GM19467 (cell line): ENCODE results near the gene MEAK7.

Source experiments
- ATAC-seq: cut with Tn5 transposase; IDR thresholded peaks from one replicate; pipeline ENCODE4 v1.9.1; 2021; ENCODE audit warnings: mild to moderate bottlenecking, moderate library complexity; ENCODE audit not compliant: unreplicated experiment

Gene MEAK7

DNA sequence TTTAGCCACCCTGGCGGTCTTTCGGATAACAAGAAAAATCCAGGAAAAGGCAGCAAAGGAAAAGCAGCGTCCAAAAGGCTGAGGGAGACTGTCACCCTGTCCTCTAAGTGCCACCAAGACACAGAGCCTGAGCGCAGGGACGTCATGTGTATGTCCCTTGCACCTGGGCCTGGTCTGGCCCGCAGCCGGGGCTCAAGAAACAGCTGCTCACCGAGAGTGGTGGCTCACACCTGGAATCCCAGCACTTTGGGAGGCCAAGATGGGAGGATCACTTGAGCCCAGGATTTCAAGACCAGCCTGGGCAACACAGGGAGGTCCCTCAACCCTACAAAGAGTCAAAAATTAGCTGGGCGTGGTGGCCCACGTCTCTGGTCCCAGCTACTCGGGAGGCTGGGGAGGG is 9.2 kb upstream of the MEAK7 start:
- no peak for ATAC-seq

DNA sequence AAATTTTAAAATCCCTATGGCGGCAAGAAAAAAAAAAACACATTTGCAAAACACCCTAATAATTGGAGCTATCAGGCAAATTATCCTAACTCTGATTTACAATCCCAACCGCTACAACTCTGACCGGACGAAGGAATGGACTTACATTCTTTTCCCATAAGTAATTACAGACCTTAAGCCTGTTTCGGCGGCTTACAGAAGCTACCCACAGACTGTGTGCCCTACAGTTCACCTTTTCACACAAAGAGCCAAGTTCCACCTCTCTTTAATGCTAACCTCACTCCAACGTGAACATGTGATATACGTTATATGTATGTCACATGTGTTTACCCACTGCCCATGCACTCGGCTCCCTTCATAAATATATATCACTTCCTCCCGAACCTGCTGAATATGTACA is 8.7 kb upstream of the MEAK7 start:
- ATAC-seq: no peak

DNA sequence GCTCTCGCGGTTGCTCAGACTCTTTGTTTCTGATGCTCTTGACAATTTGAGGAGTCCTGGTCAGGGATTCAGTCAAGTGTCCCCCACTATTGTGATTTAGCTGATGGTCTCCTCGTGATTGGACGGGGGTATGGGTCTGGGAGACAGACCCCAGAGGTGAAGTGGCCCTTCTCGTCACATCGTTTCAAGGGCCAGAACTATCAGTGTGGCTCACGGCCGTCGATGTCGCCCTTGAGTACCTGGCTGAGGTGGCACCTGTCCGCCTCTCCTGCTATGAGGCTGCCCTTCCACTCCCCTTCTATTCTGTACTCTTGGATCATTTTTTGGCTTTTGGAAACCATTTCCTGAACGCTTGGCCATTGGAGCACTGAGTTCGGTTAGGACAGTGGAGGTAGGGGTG is 7.4 kb upstream of the MEAK7 start:
- ATAC-seq: no peak

DNA sequence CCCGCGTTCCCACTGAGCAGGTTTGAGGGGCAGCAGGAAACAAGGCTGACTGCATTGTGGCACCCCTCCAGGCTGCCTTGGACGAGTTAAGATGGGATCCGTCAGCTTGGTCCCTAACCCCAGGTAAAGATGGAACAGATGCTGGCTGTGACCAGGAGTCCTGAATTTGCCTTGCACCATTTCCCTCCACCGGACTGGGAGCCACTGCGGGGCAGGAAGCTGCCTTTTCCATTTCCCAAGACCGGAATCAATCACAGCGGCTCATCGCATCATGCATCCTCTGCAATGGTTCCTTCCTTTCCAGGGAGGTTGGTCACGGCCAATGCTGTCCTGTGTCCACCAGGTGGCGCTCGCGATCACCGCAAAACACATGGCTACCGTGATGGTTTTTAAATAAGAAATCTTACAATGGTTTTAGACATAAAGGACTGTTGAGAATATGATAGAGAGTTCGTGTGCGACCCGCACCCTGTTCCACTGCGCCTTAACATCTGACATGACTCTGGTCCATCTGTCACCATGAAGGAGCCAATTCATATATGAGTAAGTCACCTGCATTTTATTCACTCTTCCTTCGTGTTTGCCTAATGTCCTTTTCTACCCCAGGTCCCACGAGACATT is 6.8 kb upstream of the MEAK7 start:
- ATAC-seq: no peak

DNA sequence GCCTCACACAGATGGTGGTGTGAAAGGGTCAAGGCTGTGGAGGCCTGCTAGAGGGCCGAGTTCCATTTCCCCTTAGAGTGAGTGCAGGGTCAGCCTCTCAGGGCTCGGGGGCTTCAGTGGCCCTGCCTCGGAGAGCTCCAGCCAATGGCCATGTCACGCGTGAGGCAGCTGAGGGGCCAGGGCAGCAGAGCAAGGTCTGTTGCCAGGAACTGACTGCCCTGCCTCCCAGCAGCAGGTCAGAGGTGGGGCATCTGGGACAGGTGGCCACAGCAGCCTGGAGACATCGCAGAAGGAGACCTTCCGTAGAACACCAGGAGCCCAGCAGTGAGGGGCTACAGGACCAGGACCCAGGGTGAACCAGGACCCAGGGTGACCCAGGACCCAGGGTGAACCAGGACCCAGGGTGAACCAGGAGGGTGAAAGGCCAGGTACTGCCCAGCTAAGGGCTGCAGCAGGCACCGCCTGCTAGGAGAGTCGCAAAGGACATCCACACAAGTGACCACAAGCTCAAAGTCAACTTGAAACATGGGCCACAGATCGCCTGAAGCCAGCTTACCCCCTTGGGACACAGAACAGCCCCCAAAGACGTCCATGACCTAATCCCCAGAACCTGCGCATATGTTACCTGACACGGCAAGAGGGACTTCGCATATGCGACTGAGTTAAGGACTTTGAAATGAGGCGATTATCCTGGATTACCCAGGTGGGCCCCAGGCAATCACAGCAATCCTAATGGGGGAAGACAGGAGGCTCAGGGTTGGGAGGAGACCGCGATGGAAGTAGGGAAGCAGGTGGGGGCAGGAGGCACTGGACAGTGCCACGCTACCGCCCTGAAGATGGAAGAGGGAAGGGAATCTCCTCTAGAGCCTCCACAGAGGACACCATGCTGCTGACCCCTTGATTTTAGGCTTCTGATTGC is 4.8 kb upstream of the MEAK7 start:
- no peak for ATAC-seq

DNA sequence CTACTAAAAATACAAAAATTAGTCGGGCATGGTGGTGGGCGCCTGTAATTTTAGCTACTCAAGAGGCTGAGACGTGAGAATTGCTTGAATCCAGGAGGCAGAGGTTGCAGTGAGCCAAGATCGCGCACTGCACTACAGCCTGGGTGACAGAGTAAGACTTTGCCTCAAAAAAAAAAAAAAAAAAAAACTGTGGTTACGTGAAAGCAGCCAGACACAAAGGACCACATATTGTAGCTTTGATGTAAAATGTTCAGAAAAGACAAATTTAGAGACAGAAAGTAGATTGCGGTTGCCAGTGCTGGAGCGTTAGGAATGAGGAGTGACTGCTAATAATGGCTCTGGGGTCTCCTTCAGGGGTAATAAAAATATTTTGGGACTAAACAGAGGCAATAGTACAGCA is 4.0 kb upstream of the MEAK7 start:
- no peak for ATAC-seq

DNA sequence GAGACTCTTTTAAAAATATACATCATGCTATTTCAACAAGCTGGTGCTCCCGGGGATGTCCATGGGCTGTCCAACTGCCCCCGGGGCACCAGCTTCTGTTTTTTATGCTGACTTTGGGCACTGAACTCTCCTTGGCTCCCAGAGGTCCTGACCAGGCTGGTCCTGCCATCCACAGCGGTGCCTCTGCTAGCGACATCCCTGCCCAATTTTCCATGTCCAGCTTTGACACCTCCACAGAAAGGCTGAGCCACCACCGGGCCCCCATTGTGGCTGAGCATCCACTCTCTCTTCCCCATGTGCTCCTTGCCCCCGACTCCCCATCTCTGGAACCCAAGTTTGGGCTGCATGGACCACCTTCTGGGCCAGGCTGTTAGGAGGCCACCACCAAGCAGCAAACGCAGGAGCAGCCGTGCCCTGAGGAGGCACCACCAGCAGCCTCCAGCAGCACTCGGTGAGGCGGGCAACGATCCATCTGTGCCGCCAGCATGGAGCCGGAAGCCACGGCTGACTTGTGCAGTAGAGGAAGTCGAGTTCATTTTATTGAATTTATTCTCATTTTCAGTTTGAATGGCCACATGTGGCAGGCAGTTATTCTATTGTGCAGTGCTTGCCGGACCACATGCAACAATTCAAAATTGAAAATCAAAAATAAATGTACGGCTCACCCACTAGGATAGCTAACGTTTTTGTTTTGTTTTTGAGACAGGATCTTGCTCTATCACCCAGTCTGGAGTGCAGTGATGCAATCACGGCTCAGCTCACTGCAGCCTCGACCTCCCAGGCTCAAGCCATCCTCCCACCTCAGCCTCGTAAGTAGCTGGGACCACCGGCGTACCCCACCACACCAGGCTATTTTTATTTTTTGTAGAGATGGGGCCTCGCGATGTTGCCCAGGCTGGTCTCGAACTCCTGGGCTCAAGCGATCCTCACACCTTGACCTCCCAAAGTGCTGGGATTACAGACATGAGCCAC is 2.8 kb upstream of the MEAK7 start:
- no peak for ATAC-seq

DNA sequence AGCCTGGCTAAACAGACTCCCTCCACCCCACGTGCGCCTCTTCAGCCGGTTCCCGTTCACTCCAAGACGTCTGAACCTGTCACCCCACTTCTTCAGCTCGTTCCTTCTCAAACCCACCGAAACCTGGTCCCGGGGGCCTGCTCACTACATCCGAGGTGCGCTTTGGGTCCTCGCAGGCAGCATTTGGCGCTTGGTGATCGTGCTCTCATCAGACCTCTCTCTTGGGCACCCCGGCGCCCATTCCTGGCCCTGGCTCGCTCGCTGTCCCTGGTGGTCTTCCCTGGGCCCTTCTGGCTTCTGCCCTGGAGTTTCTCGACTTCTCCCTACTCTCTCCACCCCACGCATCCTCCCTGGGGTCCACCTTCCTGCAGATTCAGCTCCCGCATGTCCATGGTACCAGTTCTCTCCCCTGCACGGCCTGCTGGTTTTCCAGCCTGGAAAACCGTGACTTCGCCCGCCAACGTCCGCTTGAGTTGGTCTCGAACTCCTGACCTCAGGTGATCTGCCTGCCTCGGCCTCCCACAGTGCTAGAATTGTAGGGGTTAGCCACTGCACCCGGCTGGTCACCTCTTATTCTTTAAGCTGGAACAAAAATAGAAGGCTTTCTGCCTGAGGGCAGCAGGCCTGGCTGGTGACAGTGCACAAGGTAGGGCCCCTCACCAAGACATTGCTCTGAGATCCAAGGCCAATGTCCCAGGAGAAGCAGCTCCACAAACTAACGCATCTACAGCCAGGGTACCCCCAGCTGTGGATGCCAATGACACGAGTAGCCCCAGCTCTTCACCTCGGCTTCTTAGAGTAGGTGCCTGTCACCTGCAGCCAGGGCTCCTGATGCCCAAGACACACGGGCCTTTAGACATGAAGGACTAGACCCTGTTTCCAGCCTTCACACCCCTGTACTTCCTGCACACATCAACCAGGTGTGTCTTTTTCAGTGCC is 1.1 kb upstream of the MEAK7 start:
- no peak for ATAC-seq

DNA sequence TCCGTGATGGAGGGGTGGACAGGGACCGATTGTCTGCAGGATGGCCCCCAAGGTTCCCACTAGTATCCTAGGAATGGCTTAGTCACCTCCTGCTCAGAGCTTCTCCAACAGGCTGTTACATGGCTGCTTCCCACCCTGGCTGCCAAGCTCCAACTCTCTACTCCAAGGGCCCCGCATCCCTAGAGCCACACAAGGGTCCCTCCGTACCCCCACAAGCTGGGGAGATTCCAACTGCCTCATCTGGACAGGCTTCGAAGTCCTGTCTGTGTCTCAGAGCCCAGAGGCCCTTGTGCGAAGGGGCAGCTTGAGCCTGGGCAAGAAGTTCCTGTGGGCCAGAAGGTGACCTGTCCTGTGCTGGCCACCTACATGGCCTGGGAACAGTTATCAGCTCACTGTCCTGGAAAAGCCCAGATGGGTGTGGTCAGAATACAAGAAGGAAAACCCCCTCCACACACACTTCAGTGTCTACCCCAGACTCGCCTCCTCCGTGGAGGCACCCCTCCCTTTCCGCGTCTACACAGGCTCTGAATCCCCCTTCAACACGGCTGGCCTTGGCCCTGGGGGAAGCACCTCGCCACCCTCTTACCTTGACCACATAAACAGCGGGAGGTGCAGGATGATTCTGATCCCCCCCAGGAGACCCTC is 586 bp downstream of the MEAK7 start:
- ATAC-seq: no peak

DNA sequence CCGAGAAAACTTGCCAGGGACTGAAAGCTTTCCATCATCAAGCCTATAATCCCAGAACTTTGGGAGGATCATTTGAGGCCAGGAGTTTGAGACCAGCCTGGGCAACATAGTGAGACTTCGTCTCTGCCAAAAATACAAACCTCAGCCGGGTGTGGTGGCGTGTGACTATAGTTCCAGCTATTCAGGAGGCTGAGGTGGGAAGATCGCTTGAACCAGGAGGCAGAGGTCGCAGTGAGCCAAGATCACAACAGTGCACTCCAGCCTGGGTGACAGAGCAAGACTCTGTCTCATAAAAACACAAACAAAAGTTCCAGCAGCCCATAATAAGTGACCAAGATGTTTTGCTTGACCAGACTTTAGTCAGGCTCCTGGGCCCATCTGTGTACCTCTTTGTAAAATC is 1.9 kb downstream of the MEAK7 start:
- ATAC-seq: no peak

DNA sequence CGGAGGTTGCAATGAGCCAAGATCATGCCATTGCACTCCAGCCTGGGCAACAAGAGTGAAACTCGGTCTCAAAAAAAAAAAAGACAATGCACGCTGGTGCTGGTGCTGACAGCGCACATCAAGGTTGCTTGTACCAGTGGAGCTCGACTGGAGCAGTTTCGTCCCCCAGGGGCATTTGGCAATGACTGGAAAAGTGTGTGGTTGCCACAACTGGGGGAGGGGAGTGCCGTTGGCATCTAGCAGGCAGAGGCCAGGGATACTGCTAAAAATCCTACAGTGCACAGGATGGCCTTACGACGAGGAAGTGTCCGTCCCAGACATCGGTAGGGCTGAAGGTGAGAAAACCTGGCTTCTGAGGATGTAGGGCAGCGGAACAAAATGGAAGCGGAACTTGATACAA is 2.4 kb downstream of the MEAK7 start:
- no peak for ATAC-seq

DNA sequence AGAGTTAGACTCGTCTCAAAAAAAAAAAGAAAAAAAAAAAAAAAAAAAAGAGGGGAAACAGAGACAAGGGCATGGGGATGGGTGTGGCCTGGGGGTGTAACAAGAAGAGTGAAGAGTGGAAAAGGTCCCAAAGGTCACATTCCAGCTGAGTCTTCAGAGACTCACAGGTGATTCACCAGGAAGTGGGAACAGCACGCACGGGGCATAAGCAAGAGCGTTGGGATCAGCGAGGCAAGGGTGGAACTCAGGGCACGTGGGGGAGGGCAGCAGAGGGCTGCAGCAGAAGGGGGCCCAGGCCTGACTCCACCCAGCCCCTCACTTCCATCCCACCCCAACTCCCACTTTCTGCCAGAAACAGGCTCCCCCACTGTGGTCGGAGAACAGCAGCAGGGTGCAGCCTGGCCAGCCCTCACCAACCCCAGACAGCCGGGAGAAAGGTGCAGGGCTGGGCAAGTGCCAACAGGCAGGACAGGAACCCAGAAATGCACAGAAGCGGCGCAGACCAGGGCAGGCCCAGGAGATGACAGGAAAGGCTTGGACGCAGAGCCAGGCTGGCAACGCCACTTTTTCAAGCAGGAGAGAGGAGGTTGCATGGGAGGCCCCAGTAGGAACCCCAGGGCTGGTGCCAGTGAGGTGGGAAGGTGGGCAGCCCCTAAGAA is 3.3 kb downstream of the MEAK7 start:
- no peak for ATAC-seq

DNA sequence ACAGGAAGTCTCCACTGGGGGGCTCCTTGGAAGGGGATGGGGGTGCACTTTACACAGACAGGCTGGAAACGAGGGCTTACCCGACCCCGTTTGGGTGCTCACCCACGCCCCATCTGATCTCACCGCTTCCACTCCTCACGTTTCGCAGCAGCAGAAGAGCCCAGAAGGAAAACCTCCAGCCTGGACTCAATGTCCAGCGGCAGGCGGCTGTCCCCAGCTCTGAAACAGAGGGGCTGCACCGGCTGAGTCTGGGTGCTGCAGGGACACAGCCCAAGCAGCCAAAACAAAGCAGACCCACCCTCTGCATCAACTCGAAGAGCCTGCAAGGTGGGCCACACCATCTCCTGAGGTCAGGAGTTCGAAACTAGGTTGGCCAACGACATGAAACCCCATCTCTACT is 3.9 kb downstream of the MEAK7 start:
- ATAC-seq: no peak

DNA sequence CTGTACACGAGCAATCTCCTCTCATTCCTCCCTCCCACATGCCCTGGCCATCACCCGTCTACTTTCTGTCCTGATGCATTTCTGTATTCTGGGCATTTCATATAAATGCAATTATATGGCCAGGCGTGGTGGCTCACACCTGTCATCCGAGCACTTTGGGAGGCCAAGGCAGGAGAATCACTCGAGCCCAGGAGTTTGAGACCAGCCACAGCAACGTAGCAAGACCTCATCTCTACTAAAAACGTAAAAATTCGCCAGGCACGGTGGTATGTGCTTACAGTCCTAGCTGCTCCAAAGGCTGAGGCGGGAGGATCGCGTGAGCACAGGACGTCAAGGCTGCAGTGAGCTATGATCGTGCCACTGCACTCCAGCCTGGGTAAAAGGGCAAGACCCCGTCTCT is 4.8 kb downstream of the MEAK7 start:
- no peak for ATAC-seq

DNA sequence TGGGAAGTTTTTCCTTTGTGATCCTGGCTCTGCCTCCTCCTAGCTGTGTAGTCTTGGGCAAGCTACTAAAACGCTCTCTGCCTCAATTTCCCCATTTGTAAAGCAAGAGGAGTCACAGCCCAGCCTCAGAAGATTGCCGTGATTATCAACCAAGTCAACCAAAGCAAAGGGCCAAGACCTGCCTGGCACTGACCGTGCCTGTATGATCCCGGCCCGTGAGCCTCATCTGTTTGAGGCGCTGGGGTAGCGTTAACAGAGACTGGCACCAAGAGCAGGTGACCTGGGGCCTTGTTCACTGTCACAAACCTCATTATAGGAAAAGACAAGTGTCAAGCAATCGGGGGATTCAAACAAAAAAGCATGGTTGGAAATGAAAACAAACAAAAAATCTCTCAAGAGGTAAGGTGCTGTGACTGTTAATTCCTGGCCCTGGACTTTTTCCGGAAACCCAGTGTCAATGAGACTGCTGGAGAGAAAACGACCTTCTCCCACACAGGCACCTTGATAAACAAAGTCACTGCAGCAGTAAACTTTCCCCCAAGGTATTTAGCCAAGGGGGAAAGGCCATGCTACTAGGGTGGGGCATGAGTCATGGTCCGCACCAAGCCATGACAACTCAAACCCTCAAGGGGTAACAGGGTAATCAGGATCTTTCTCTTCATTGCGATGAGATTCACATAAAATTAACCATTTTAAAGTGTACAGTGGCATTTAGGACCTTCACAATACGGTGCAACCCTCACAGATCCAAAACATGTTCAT is 5.4 kb downstream of the MEAK7 start:
- no peak for ATAC-seq

DNA sequence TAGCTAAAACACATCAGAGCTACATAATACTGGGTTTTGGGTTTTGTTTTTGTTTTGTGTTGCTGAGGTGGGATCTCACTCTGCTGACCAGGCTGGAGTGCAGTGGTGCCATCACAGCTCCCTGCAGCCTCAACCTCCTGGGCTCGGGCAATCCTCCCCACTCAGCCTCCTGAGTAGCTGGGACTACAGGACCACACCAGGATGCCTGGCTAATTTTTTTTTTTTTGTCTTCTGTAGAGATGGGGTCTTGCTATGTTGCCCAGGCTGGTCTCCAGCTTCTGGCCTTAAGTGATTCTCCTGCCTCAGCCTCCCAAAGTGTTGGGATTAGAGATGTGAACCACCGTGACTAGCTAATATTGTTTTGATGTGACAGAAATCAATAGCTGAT is 6.2 kb downstream of the MEAK7 start:
- ATAC-seq: no peak

DNA sequence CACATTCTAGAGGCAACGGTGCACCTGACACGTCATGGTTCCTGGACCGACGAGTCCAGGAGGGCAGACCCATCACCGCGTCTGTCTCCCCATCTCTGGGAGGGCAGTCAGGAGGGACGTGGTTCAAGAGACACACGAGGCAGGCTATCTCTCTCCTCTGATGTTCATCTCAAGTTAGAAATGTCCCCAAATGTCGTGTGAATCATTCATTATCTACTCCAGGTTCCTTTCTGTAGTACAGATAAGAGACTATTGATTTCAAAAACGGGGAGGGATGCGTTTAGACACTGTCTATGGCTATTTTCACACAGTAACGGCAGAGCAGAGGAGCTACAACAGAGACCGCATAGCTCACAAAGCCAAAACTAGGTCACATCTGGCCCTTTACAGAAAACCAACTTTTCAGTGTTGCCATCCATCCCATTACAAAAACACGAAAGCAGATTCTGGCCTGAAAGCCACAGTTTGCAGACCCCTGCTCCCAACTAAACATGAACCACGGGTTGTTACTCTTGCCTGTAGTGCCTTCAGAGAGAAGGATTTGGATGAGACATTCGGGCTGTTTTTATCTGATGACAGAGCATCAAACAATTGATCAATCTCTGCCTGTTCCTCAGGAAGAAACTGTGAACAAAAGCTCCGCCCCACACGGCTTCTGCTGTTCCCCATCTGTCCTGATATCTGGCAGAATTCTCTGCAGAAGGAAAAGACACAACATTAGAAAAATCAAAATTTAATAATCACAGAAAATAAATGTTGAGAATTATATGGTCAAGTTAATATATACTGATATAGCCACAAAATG is 6.8 kb downstream of the MEAK7 start:
- no peak for ATAC-seq

DNA sequence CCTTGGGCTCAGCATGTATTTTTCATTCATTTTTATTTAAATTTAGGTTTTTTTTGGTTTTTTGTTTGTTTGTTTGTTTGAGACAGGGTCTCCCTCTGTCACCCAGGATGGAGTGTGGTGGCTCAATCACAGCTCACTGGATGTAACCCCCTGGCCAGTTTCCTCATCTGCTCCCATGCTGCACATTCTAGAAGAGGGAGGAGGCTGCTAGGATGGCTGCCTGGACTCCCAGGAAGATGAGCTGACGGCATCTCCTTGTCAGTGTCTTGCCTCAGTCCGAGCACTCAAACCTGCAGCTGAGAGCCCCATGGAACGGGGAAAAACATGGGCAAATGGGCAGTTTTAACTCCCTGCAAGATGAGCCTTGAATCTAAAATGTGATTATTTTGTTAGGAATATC is 7.5 kb downstream of the MEAK7 start:
- no peak for ATAC-seq
